GM23248 (cell line): Measurements from ENCODE around the gene TAF10. TPM values are rescaled to one million over a fixed set of nuclear protein-coding genes. Genes with fewer than 3 reads are reported as not detected.

Source experiments
- DNase-seq: peaks from one replicate; pipeline ENCODE4 v3.0.0-alpha.2; 2015
- H2AFZ ChIP-seq: fragments of 200-600 bp; sonication (generic); 2 replicates; pipeline ENCODE4 v1.6.1; 2016; ENCODE audit warnings: antibody characterized with exemption
- H3F3A ChIP-seq: fragments of 200-600 bp; sonication (generic); 2 replicates; pipeline ENCODE4 v1.6.1; 2016; ENCODE audit warnings: mild to moderate bottlenecking, antibody characterized with exemption, mixed run types; ENCODE audit not compliant: insufficient read depth
- H3K27ac ChIP-seq: fragments of 200-600 bp; sonication (generic); 2 replicates; pipeline ENCODE4 v1.5.1; 2016; ENCODE audit warnings: mild to moderate bottlenecking
- H3K27me3 ChIP-seq: fragments of 200-600 bp; sonication (generic); replicated peaks from 2 replicates; pipeline ENCODE4 v1.6.1; 2016; ENCODE audit warnings: mild to moderate bottlenecking; ENCODE audit not compliant: insufficient read depth
- H3K36me3 ChIP-seq: fragments of 200-600 bp; sonication (generic); 2 replicates; pipeline ENCODE4 v1.6.1; 2016; ENCODE audit warnings: low read depth, mild to moderate bottlenecking
- H3K4me1 ChIP-seq: fragments of 200-600 bp; sonication (generic); 2 replicates; pipeline ENCODE4 v1.6.1; 2016; ENCODE audit warnings: mild to moderate bottlenecking; ENCODE audit not compliant: insufficient read depth
- H3K4me2 ChIP-seq: fragments of 200-600 bp; sonication (generic); one replicate; pipeline ENCODE4 v1.6.1; 2016; ENCODE audit warnings: mild to moderate bottlenecking; ENCODE audit not compliant: unreplicated experiment
- H3K4me3 ChIP-seq: fragments of 200-600 bp; sonication (generic); 2 replicates; pipeline ENCODE4 v1.5.1; 2016; ENCODE audit warnings: mild to moderate bottlenecking
- H3K79me2 ChIP-seq: fragments of 200-600 bp; sonication (generic); 2 replicates; pipeline ENCODE4 v1.6.1; 2016; ENCODE audit warnings: mild to moderate bottlenecking; ENCODE audit not compliant: insufficient read depth
- H3K9ac ChIP-seq: fragments of 200-600 bp; sonication (generic); 2 replicates; pipeline ENCODE4 v1.6.1; 2016; ENCODE audit warnings: mild to moderate bottlenecking
- H3K9me2 ChIP-seq: fragments of 200-600 bp; sonication (generic); 2 replicates; pipeline ENCODE4 v1.6.1; 2016; ENCODE audit warnings: mixed run types, mild to moderate bottlenecking, moderate library complexity; ENCODE audit not compliant: insufficient read depth
- H3K9me3 ChIP-seq: fragments of 200-600 bp; sonication (generic); one replicate; pipeline ENCODE4 v1.6.1; 2017; ENCODE audit warnings: low read depth
- H4K20me1 ChIP-seq: fragments of 200-600 bp; sonication (generic); 2 replicates; pipeline ENCODE4 v1.6.0; 2016; ENCODE audit not compliant: insufficient read depth
- EZH2 ChIP-seq: fragments of 200-600 bp; sonication (generic); IDR thresholded peaks from 2 replicates; pipeline ENCODE4 v1.6.1; 2018; ENCODE audit warnings: antibody characterized with exemption, mild to moderate bottlenecking; ENCODE audit not compliant: insufficient read depth, poor library complexity, severe bottlenecking
- EZH2phosphoT487 ChIP-seq: fragments of 200-600 bp; sonication (generic); IDR thresholded peaks from 2 replicates; pipeline ENCODE4 v1.6.1; 2018; ENCODE audit warnings: antibody characterized with exemption, moderate library complexity, mild to moderate bottlenecking, low read depth; ENCODE audit not compliant: insufficient read depth
- WGBS, 2 experiments: methylation state at CpG; one replicate each; pipeline ENCODE4 v1.1.6; 2015 to 2017; ENCODE audit warnings: low lambda C conversion rate in 2 of 2, low coverage in 1 of 2; ENCODE audit errors: missing lambda C conversion rate in 2 of 2; 5-methylcytosine and 5-hydroxymethylcytosine counted together
- in situ Hi-C: fragments of 300-500 bp; cut with MboI; formaldehyde crosslinking; loops from 2 replicates; pipeline ENCODE4 v1.15.0; 2020
- polyA plus RNA-seq: library from polyadenylated mRNA; unstranded; fragments of >200 nt; fragmentation: Nextera tagmentation; extraction: Ambion mirVana; gene quantifications from 2 replicates; pipeline ENCODE4 v1.2.1, GENCODE V29; 2016
- total RNA-seq: library from RNA; depleted of rRNA; stranded (reverse); fragments of >200 nt; shearing (Covaris generic); gene quantifications from 2 replicates; pipeline ENCODE4 v1.2.3, GENCODE V29; 2014; rRNA removed

TAF10 gene
- total RNA-seq (35.5 and 67.9 TPM in 2 replicates), polyA plus RNA-seq (171 and 172 TPM in 2 replicates)

- H3K4me1 ChIP-seq = peaks cover 27% of the 10 kb centered on the region
- peak; percentile 98 for DNase-seq
- H3K27ac ChIP-seq = peak within 1 kb of the TSS; percentile 88
- H4K20me1 ChIP-seq = no peaks in the 10 kb centered on the region
- peak within 1 kb of the TSS; percentile 74 for H3K4me3 ChIP-seq
- in situ Hi-C loops = no loop called here
- no peaks in the 10 kb centered on the region for H3K9me3 ChIP-seq
- 1 to 2% methylated on average over 48 to 51 of the region's 51 CpGs for WGBS, 2 experiments
- TF ChIP-seq EZH2phosphoT487 (no peak), EZH2 (no peak)
- peaks cover 32% of the 10 kb centered on the region for H3K36me3 ChIP-seq
- H3F3A ChIP-seq = peaks cover 51% of the 10 kb centered on the region
- peak within 1 kb of the TSS; percentile 79 for H2AFZ ChIP-seq
- H3K9me2 ChIP-seq = no peaks in the 10 kb centered on the region
- H3K79me2 ChIP-seq = peaks cover 53% of the 10 kb centered on the region
- H3K4me2 ChIP-seq = peak within 1 kb of the TSS; percentile 92
- H3K9ac ChIP-seq = peak within 1 kb of the TSS; percentile 80
- H3K27me3 ChIP-seq = no peaks in the 10 kb centered on the region
Observed at GRCh38 chr11:6612213-6613041, at the start of gene TAF10. Gene TAF10, minus strand, starts transcription at chr11:6612216. Its CDS starts 27 bp downstream, at chr11:6612189.

DNA sequence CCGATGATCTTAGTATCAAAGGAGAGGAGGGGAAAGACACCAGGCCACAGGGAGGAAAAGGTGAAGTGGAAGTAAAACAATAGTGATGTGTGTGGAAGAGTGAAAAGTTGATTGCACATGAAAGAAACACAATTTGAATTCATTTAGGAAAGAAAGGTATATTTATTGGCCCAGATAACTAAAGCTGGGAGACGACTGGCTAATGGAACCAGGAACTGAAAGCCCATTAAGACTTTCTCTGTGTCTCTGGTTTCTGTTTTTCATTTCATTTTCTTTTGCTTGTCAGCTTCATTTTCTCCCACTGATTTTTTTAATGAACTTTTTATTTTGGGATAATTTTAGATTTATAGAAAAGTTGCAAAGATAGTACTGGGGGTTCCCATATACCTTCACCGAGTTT, 48.7 kb upstream of the TAF10 start:
- H3K36me3 ChIP-seq = no peaks in the 10 kb centered on the region
- no peak overlapping the region for H3K4me3 ChIP-seq
- in situ Hi-C loops = no loop called here
- H2AFZ ChIP-seq = no peak overlapping the region
- peaks cover 10% of the 10 kb centered on the region for H3F3A ChIP-seq
- no peak overlapping the region for H3K4me2 ChIP-seq
- H3K27me3 ChIP-seq = 0 out of 2 replicates have a peak, but pooled peaks cover 4% of the 10 kb centered on the region
- TF ChIP-seq EZH2phosphoT487 (no peak), EZH2 (no peak)
- H3K9ac ChIP-seq = no peak overlapping the region
- DNase-seq = no peak
- H3K9me3 ChIP-seq = no peaks in the 10 kb centered on the region
- no peak overlapping the region for H3K27ac ChIP-seq
- 75 to 85% methylated on average over 3 of the region's 3 CpGs for WGBS, 2 experiments
- no peaks in the 10 kb centered on the region for H3K79me2 ChIP-seq
- H4K20me1 ChIP-seq = no peaks in the 10 kb centered on the region
- H3K4me1 ChIP-seq = peaks cover 8% of the 10 kb centered on the region; the same call in 1 of the 2 replicates
- H3K9me2 ChIP-seq = no peaks in the 10 kb centered on the region

GRCh38 chr11:6658647-6659046, 46.6 kb upstream of the TAF10 start:
- Histone ChIP-seq H3K27ac (no peak overlapping the region), H3K36me3 (no peaks in the 10 kb centered on the region), H3K4me1 (no peaks in the 10 kb centered on the region), H3K4me3 (no peak overlapping the region), H3K9ac (no peak overlapping the region), H3K9me2 (no peaks in the 10 kb centered on the region), H3F3A (peaks cover 10% of the 10 kb centered on the region), H3K9me3 (no peaks in the 10 kb centered on the region), H3K4me2 (no peak overlapping the region), H3K79me2 (no peaks in the 10 kb centered on the region), H2AFZ (no peak overlapping the region), H3K27me3 (0 out of 2 replicates have a peak, but pooled peaks cover 4% of the 10 kb centered on the region), H4K20me1 (no peaks in the 10 kb centered on the region)
- DNase-seq = no peak
- in situ Hi-C loops = no loop called here
- TF ChIP-seq EZH2phosphoT487 (no peak), EZH2 (no peak)

GRCh38 chr11:6657346-6657745, 45.3 kb upstream of the TAF10 start:
- WGBS, 2 experiments = 10 to 21% methylated on average over 1 of the region's 1 CpG
- H4K20me1 ChIP-seq = no peaks in the 10 kb centered on the region
- no peaks in the 10 kb centered on the region for H3K79me2 ChIP-seq
- peaks cover 15% of the 10 kb centered on the region for H3F3A ChIP-seq
- 0 out of 2 replicates have a peak, but pooled peaks cover 4% of the 10 kb centered on the region for H3K27me3 ChIP-seq
- H3K9me2 ChIP-seq = no peaks in the 10 kb centered on the region
- in situ Hi-C loops = no loop called here
- H3K4me2 ChIP-seq = no peak overlapping the region
- peak; percentile 52 for DNase-seq
- no peaks in the 10 kb centered on the region for H3K9me3 ChIP-seq
- H2AFZ ChIP-seq = no peak overlapping the region
- no peak overlapping the region for H3K4me3 ChIP-seq
- no peaks in the 10 kb centered on the region for H3K4me1 ChIP-seq
- H3K9ac ChIP-seq = no peak overlapping the region
- no peaks in the 10 kb centered on the region for H3K36me3 ChIP-seq
- TF ChIP-seq EZH2phosphoT487 = no peak
- no peak for TF ChIP-seq EZH2
- H3K27ac ChIP-seq = no peak overlapping the region
